Lung (tissue), 12 donors: ENCODE results near the gene ST3GAL5. TPM values are rescaled to one million over a fixed set of nuclear protein-coding genes. Genes with fewer than 3 reads are reported as not detected.

Experiments
- ATAC-seq: fragments of 200-7000 bp; cut with Tn5 transposase; one replicate; pipeline ENCODE4 v1.9.1; 2020; ENCODE audit warnings: moderate number of reproducible peaks; ENCODE audit not compliant: insufficient read depth, low FRiP score
- DNase-seq, 3 donors: peaks; one replicate each; pipeline ENCODE4 v3.0.0-alpha.2; 2013 to 2017
- H3K27ac ChIP-seq, 2 donors: one replicate each; pipeline ENCODE4 v1.5.1; 2013; ENCODE audit warnings: mild to moderate bottlenecking in 2 of 2, moderate library complexity in 2 of 2, control low read depth in 1 of 2, inconsistent platforms in 1 of 2, low read depth in 1 of 2, low read length in 1 of 2
- H3K27me3 ChIP-seq, 3 donors: one replicate each; pipeline ENCODE4 v1.5.1; 2013; ENCODE audit warnings: low read length in 2 of 3; ENCODE audit not compliant: control insufficient read depth in 3 of 3, insufficient read depth in 3 of 3
- H3K36me3 ChIP-seq, 4 donors: one replicate each; pipeline ENCODE4 v1.5.1; 2013; ENCODE audit warnings: low read length in 4 of 4, mild to moderate bottlenecking in 1 of 4, moderate library complexity in 1 of 4; ENCODE audit not compliant: control insufficient read depth in 4 of 4, insufficient read depth in 4 of 4
- H3K4me1 ChIP-seq, 5 donors: one replicate each; pipeline ENCODE4 v1.5.1; 2013; ENCODE audit warnings: low read length in 5 of 5, mild to moderate bottlenecking in 2 of 5, moderate library complexity in 1 of 5; ENCODE audit not compliant: control insufficient read depth in 5 of 5, insufficient read depth in 5 of 5
- H3K4me3 ChIP-seq: one replicate; pipeline ENCODE4 v1.5.1; 2013; ENCODE audit warnings: mild to moderate bottlenecking, control low read depth, moderate library complexity
- H3K9ac ChIP-seq, 2 donors: one replicate each; pipeline ENCODE4 v1.5.1; 2013; ENCODE audit warnings: low read length in 2 of 2, control low read depth in 1 of 2; ENCODE audit not compliant: insufficient read depth in 1 of 2
- H3K9me3 ChIP-seq, 4 donors: one replicate each; pipeline ENCODE4 v1.5.1; 2013; ENCODE audit warnings: low read length in 3 of 4, mild to moderate bottlenecking in 1 of 4, moderate library complexity in 1 of 4; ENCODE audit not compliant: control insufficient read depth in 4 of 4, insufficient read depth in 3 of 4
- CTCF ChIP-seq: IDR thresholded peaks from 2 replicates; pipeline ENCODE4 v1.5.1; 2012; ENCODE audit warnings: mild to moderate bottlenecking; ENCODE audit errors: control extremely low read depth, extremely low read depth
- WGBS, 2 donors: extraction: QIAGEN DNeasy Blood & Tissue Kit; methylation state at CpG; one replicate each; pipeline ENCODE4 v1.1.7; 2013; 5-methylcytosine and 5-hydroxymethylcytosine counted together
- polyA plus RNA-seq, 2 donors: library from polyadenylated mRNA; stranded (reverse); fragments of 200-250 nt; gene quantifications; one replicate each; pipeline ENCODE4 v1.2.1, GENCODE V29; 2013
- total RNA-seq, 2 donors: library from RNA; depleted of rRNA in 1 of 2; stranded (reverse); fragments of >200 nt in 1 of 2; gene quantifications; one replicate each; pipeline ENCODE4 v1.2.1, GENCODE V29; 2014 to 2021
- donor health status: control.
- donor health status: control.
- donor health status: Bipolar disorder and iron deficiency.
- donor health status: healthy.
- donor health status: DM: yes; HTN: yes; CAD: no.

ST3GAL5 gene
- total and polyA plus RNA-seq, 4 donors, result 31.1 to 149 (median 64.4) TPM

- H3K36me3 ChIP-seq, result peaks cover 0 to 4% (median 3%) of the 10 kb centered on the region in 4 donors
These were observed 92.2 kb downstream of the ST3GAL5 start for GRCh38 chr2:85796341-85797262.

GRCh38 chr2:85796046-85796340 lies 92.8 kb downstream of the ST3GAL5 start:
- H3K9me3 ChIP-seq, result no peaks in the 10 kb centered on the region
- TF ChIP-seq CTCF, result no peak
- H3K27ac ChIP-seq, result peak overlapping the region; percentile 34 to 62
- DNase-seq (peak in 1 of 3 donors; percentile 10), ATAC-seq (no peak)
- WGBS, 2 donors, result 76 to 94% methylated on average over 6 of the region's 6 CpGs
- peaks cover 0 to 4% (median 2%) of the 10 kb centered on the region in 4 donors for H3K36me3 ChIP-seq
- H3K4me3 ChIP-seq, result no peak overlapping the region
- no peaks in the 10 kb centered on the region for H3K27me3 ChIP-seq
- no peak overlapping the region for H3K9ac ChIP-seq
- H3K4me1 ChIP-seq, result peaks cover 4 to 60% (median 36%) of the 10 kb centered on the region in 5 donors

More at GRCh38 chr2:85796341-85797262, 92.2 kb downstream of the ST3GAL5 start:
- peaks cover 4 to 60% (median 36%) of the 10 kb centered on the region in 5 donors for H3K4me1 ChIP-seq
- no peaks in the 10 kb centered on the region for H3K9me3 ChIP-seq
- WGBS, 2 donors, result 63 to 85% methylated on average over 22 of the region's 22 CpGs
- peak in 2 of 3 donors; percentile 18 to 30 for DNase-seq
- no peak for ATAC-seq
- no peaks in the 10 kb centered on the region for H3K27me3 ChIP-seq
- TF ChIP-seq CTCF, result no peak
- no peak overlapping the region for H3K4me3 ChIP-seq
- no peak overlapping the region for H3K9ac ChIP-seq
- H3K27ac ChIP-seq, result peak overlapping the region; percentile 34 to 62

- DNase-seq, result peak in 1 of 3 donors; percentile 10
- H3K9ac ChIP-seq, result no peak overlapping the region
- no peak for TF ChIP-seq CTCF
- H3K4me3 ChIP-seq, result no peak overlapping the region
- no peaks in the 10 kb centered on the region for H3K27me3 ChIP-seq
- H3K9me3 ChIP-seq, result no peaks in the 10 kb centered on the region
- ATAC-seq, result no peak
- peaks cover 0 to 4% (median 2%) of the 10 kb centered on the region in 4 donors for H3K36me3 ChIP-seq
- peaks cover 4 to 60% (median 36%) of the 10 kb centered on the region in 5 donors for H3K4me1 ChIP-seq
- 88 to 91% methylated on average over 19 to 20 of the region's 20 CpGs for WGBS, 2 donors
- peak overlapping the region in 1 of 2 donors; percentile 62 for H3K27ac ChIP-seq
These were observed 93.3 kb downstream of the ST3GAL5 start for GRCh38 chr2:85795331-85796045.
